GM13977 (cell line): ENCODE results near the gene IL4R.

Source experiments
- DNase-seq: peaks from one replicate; pipeline ENCODE4 v3.0.0; 2012; ENCODE audit warnings: low spot score
- in situ Hi-C: fragments of 300-500 bp; cut with MboI; formaldehyde crosslinking; loops from one replicate; pipeline ENCODE4 v1.12.0; 2022; ENCODE audit warnings: low sequenced_read_pairs, low pct_unique_long_range_greater_than_20kb, mixed read lengths, inconsistent platforms; ENCODE audit not compliant: unreplicated experiment
- TF ChIP-seq, protein P1 (sequence below): IDR thresholded peaks from 2 replicates; pipeline ENCODE4 v1.5.1; 2012; ENCODE audit warnings: mild to moderate bottlenecking, control low read depth; ENCODE audit not compliant: insufficient read depth; ENCODE audit errors: extremely low read depth, missing control alignments

Gene IL4R

GRCh38 chr16:27323781-27324561, 10.2 kb downstream of the IL4R start:
- DNase-seq, result no peak
- in situ Hi-C loops, result no loop called here
- TF ChIP-seq, protein P1, sequence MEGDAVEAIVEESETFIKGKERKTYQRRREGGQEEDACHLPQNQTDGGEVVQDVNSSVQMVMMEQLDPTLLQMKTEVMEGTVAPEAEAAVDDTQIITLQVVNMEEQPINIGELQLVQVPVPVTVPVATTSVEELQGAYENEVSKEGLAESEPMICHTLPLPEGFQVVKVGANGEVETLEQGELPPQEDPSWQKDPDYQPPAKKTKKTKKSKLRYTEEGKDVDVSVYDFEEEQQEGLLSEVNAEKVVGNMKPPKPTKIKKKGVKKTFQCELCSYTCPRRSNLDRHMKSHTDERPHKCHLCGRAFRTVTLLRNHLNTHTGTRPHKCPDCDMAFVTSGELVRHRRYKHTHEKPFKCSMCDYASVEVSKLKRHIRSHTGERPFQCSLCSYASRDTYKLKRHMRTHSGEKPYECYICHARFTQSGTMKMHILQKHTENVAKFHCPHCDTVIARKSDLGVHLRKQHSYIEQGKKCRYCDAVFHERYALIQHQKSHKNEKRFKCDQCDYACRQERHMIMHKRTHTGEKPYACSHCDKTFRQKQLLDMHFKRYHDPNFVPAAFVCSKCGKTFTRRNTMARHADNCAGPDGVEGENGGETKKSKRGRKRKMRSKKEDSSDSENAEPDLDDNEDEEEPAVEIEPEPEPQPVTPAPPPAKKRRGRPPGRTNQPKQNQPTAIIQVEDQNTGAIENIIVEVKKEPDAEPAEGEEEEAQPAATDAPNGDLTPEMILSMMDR, result no peak

GRCh38 chr16:27324851-27325301, 11.1 kb downstream of the IL4R start:
- no peak for DNase-seq
- in situ Hi-C loops, result no loop called here
- TF ChIP-seq, protein P1, result no peak

DNA sequence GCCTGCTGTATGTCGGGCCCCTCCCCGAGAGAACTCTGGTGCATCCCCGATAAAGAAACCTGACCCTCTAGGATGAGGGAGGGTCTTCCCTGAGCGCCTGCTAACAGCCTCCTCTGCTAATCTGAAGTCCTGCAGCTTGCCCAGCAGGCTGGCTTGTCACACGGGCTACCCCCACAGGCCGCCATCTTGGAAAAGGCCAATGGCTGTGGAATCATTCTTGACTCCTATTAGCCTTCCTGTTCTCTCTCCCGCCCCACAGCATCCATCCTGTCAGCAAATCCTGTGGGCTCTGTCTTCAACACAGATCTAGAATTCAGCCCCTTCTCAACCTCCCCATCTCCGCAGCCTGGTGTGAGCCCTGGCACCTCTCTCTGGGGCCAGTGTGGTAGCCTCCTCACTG, 12.0 kb downstream of the IL4R start:
- TF ChIP-seq, protein P1, result no peak
- in situ Hi-C loops, result no loop called here
- no peak for DNase-seq

GRCh38 chr16:27326251-27326650, 12.5 kb downstream of the IL4R start:
- in situ Hi-C loops, result no loop called here
- TF ChIP-seq, protein P1, result no peak
- no peak for DNase-seq

DNA sequence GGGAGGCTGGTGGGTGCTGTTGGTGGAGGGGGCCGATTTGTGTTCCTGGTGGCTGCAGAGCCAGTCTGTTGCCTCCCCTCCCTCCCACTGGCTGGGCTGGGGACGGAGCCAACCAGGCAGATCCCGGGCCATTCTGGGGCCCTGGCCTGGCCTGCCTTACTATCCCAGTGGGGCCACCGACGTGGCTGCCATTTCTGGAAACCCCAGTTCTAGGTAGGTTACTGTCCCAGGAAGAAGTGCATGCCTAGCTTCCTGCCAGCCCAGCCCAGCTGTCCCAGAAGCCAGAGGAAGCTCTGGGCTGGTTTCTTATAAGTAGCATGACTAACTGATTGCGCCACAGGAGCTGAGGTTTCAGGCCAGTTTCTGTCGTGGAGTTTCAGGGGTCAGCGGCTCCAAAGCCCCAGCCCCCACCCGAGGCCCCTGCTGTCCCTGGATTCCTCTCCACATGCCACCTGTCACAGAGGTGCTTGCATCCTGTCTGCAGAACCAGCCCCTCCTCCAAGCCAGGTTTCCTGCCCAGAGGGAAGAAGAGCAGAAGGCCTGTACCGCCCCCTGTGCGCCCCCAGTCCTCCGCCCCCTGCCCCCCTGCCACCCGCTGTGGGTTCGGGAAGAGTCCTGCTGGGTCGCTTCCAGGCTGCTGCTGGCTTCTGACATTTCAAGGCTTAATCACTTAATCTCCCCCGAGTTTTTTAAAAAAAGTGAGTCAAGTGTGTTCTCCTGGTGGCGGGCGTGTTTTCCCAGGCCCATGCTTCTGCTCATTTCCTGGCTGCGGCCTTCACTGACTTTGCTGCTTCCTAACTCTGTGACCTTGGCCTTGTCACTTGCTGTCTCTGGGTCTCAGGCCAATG, 13.2 kb downstream of the IL4R start:
- no peak for DNase-seq
- TF ChIP-seq, protein P1, result no peak
- in situ Hi-C loops, result no loop called here

- in situ Hi-C loops, result no loop called here
- DNase-seq, result no peak
- TF ChIP-seq, protein P1, result no peak
Measured at GRCh38 chr16:27327586-27327915, 13.8 kb downstream of the IL4R start.
